ENCODE data around the gene CLCN2.

Gene CLCN2

DNA sequence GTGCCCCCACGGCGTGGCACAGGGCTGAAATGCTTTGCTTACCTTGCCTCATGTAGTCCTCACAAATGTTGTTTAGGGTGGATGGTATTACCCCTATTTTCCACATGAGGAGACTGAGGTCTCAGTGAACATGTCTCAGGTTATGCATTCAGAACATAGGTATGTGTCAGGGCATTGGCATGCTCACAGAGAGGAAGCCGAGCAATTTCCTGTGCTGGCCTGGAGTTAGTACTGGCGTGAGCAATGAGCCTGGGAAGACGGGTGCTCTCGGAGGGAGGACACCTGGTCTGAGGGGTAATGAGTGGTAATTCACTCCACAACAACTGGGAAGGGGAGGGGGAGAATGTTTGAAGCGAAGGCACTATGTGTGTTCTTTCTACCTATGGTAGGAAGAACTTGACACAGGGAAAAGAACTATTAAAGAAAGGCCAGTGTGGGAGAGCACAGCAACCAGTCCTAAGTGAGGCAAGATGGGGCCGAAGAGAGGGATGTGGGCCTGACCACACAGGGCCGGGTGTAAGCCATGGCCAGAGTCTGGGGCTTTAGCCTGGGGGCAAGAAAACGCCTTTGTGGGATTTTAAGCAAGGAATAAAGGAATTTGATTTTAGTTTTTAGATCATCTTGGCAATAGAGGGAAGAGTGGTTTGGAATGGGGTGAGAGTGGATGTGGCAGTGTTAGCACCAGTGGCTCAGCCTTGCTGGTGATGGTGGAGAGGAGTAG is 28.9 kb downstream of the CLCN2 start:
- no peaks in the 10 kb centered on the region for H3K27me3 Mint-ChIP-seq (ENCODE audit: low read depth)
- peaks cover 10% of the 10 kb centered on the region for H3K4me1 Mint-ChIP-seq
- peaks cover 58% of the 10 kb centered on the region for H3K36me3 Mint-ChIP-seq (ENCODE audit: low read depth)
- TF ChIP-seq, protein P1, sequence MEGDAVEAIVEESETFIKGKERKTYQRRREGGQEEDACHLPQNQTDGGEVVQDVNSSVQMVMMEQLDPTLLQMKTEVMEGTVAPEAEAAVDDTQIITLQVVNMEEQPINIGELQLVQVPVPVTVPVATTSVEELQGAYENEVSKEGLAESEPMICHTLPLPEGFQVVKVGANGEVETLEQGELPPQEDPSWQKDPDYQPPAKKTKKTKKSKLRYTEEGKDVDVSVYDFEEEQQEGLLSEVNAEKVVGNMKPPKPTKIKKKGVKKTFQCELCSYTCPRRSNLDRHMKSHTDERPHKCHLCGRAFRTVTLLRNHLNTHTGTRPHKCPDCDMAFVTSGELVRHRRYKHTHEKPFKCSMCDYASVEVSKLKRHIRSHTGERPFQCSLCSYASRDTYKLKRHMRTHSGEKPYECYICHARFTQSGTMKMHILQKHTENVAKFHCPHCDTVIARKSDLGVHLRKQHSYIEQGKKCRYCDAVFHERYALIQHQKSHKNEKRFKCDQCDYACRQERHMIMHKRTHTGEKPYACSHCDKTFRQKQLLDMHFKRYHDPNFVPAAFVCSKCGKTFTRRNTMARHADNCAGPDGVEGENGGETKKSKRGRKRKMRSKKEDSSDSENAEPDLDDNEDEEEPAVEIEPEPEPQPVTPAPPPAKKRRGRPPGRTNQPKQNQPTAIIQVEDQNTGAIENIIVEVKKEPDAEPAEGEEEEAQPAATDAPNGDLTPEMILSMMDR (IDR thresholded peaks at IDR 0.05; ENCODE audit: unreplicated experiment in 3 of 3) = no peak
- no peaks in the 10 kb centered on the region for H3K9me3 Mint-ChIP-seq
- H3K4me3 Mint-ChIP-seq = peak overlapping the region in 2 of 3 experiments; percentile 4
- H3K27ac Mint-ChIP-seq = peak overlapping the region; percentile 0 to 58 (median 15)

DNA sequence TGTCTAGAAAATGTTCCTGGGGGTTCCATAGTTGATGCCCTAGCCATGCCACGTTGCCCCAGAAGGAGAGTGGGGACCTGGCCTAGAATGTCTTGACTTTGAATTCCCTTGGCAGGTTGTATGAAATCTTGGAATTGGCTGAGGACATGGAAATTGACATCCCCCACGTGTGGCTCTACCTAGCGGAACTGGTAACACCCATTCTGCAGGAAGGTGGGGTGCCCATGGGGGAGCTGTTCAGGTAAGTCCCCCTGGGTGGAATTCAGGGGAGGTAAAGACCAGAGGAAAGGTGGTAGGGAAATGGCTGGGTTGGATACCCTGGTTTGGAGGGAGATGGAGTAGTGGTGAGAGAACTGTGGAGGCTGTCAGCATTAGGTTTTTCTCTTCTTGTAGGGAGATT is 32.9 kb downstream of the CLCN2 start:
- Mint-ChIP-seq H3K4me3 (no peak overlapping the region), H3K27ac (no peak overlapping the region), H3K27me3 (ENCODE audit: low read depth) (no peaks in the 10 kb centered on the region), H3K9me3 (no peaks in the 10 kb centered on the region), H3K36me3 (ENCODE audit: low read depth) (peaks cover 89% of the 10 kb centered on the region), H3K4me1 (no peaks in the 10 kb centered on the region)
- TF ChIP-seq, protein P1 (IDR thresholded peaks at IDR 0.05; ENCODE audit: unreplicated experiment in 3 of 3) = no peak

DNA sequence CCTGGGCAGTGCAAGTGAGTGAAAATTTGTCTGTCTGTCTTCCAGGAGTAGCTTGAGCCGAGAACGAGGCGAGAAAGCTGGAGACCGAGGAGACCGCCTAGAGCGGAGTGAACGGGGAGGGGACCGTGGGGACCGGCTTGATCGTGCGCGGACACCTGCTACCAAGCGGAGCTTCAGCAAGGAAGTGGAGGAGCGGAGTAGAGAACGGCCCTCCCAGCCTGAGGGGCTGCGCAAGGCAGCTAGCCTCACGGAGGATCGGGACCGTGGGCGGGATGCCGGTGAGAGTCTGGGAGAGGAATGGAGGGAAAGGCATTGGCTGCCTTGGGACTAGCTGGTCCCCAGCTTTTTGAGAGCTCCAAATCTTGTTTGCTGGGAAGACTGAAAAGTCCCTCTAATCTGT is 34.2 kb downstream of the CLCN2 start:
- peaks cover 90% of the 10 kb centered on the region for H3K36me3 Mint-ChIP-seq (ENCODE audit: low read depth)
- TF ChIP-seq, protein P1 (IDR thresholded peaks at IDR 0.05; ENCODE audit: unreplicated experiment in 3 of 3) = no peak
- no peaks in the 10 kb centered on the region for H3K9me3 Mint-ChIP-seq
- no peak overlapping the region for H3K27ac Mint-ChIP-seq
- no peaks in the 10 kb centered on the region for H3K27me3 Mint-ChIP-seq (ENCODE audit: low read depth)
- H3K4me1 Mint-ChIP-seq = no peaks in the 10 kb centered on the region
- H3K4me3 Mint-ChIP-seq = no peak overlapping the region

DNA sequence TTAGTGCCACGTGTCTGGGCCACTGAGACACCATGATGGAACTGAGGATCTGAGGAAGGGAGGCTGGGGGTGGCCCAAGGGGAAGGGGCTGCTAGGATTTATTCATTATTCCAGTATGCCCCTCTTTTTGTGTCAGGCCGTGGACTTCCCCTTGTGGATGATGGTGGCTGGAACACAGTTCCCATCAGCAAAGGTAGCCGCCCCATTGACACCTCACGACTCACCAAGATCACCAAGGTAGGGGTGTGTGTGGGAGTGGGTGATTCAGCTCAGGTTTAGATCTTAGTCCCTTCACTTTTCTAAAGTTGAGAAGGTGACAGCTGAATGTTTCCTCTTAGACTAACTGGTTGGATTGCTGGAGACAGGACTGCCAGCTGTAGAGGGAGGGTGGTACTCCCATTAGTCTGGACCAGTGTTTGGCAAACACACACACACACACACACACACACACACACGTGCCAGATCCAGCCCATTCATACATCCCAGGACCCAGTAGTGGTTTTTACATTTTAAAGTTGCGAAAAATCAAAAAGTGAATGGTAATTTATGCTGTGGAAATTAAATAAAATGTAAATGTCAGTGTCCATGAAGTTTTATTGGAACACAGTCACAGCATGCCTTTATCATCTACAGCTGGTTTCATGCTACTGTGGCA is 35.6 kb downstream of the CLCN2 start:
- Mint-ChIP-seq H3K27me3 (ENCODE audit: low read depth) (no peaks in the 10 kb centered on the region), H3K9me3 (no peaks in the 10 kb centered on the region), H3K4me1 (no peaks in the 10 kb centered on the region), H3K36me3 (ENCODE audit: low read depth) (peaks cover 90% of the 10 kb centered on the region), H3K4me3 (no peak overlapping the region), H3K27ac (no peak overlapping the region)
- TF ChIP-seq, protein P1 (IDR thresholded peaks at IDR 0.05; ENCODE audit: unreplicated experiment in 3 of 3) = no peak

DNA sequence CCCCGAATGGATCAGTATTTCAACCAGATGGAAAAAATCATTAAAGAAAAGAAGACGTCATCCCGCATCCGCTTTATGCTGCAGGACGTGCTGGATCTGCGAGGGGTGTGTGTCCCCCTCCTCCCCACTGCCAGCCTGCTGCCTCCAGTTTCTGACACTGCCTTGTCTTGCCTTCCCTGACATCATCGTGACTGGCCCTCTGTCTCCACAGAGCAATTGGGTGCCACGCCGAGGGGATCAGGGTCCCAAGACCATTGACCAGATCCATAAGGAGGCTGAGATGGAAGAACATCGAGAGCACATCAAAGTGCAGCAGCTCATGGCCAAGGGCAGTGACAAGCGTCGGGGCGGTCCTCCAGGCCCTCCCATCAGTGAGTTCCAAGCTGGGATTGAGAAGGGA is 36.1 kb downstream of the CLCN2 start:
- Mint-ChIP-seq H3K4me1 (no peaks in the 10 kb centered on the region), H3K4me3 (no peak overlapping the region), H3K27me3 (ENCODE audit: low read depth) (no peaks in the 10 kb centered on the region), H3K27ac (no peak overlapping the region), H3K9me3 (no peaks in the 10 kb centered on the region), H3K36me3 (ENCODE audit: low read depth) (peaks cover 93% of the 10 kb centered on the region)
- TF ChIP-seq, protein P1 (IDR thresholded peaks at IDR 0.05; ENCODE audit: unreplicated experiment in 3 of 3) = no peak

DNA sequence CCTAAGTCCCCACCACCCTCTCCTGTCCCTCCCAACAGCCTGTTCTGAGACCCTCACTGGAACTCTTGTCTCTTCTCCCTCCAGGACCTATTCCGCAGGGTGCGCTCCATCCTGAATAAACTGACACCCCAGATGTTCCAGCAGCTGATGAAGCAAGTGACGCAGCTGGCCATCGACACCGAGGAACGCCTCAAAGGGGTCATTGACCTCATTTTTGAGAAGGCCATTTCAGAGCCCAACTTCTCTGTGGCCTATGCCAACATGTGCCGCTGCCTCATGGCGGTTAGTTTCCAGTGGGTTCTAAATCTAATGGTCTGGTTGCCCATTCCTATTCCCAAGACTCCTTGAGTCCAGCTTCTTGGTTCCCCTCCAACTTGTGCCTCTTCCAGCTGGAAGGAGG is 37.7 kb downstream of the CLCN2 start:
- H3K9me3 Mint-ChIP-seq = no peaks in the 10 kb centered on the region
- no peak overlapping the region for H3K4me3 Mint-ChIP-seq
- TF ChIP-seq, protein P1 (IDR thresholded peaks at IDR 0.05; ENCODE audit: unreplicated experiment in 3 of 3) = no peak
- H3K27me3 Mint-ChIP-seq (ENCODE audit: low read depth) = no peaks in the 10 kb centered on the region
- H3K27ac Mint-ChIP-seq = no peak overlapping the region
- H3K4me1 Mint-ChIP-seq = peaks cover 6% of the 10 kb centered on the region
- H3K36me3 Mint-ChIP-seq (ENCODE audit: low read depth) = peaks cover 89% of the 10 kb centered on the region

Measured in nephron (organoid).